Gastrocnemius medialis (tissue), 4 donors: Measurements from ENCODE around the gene COL4A5. TPM values are rescaled to one million over a fixed set of nuclear protein-coding genes. Genes with fewer than 3 reads are reported as not detected.

ENCODE experiments used
- ATAC-seq, 2 donors: fragments of 150-250 bp; one replicate each; pipeline ENCODE4 v1.9.1; 2016
- DNase-seq, 2 donors: peaks; one replicate each; pipeline ENCODE4 v3.0.0-alpha.2; 2019
- H3K27ac ChIP-seq, 4 donors: fragments of 200-600 bp; sonication (generic); 1 replicate in 1 of 4; 2 replicates in 3 of 4; pipeline ENCODE4 v1.5.1; 2016 to 2018; ENCODE audit warnings: mild to moderate bottlenecking in 2 of 4, moderate library complexity in 1 of 4
- H3K27me3 ChIP-seq, 3 donors: fragments of 200-600 bp; sonication (generic) in 2 of 3; 1 replicate in 1 of 3; 2 replicates in 2 of 3; pipeline versions ENCODE4 v1.5.1 to v1.6.0; 2016 to 2019; ENCODE audit warnings: mild to moderate bottlenecking in 1 of 3, moderate library complexity in 1 of 3
- H3K36me3 ChIP-seq, 2 donors: fragments of 200-600 bp; sonication (generic) in 1 of 2; one replicate each; pipeline ENCODE4 v1.5.1; 2017 to 2018
- H3K4me1 ChIP-seq, 2 donors: fragments of 200-600 bp; sonication (generic) in 1 of 2; one replicate each; pipeline ENCODE4 v1.5.1; 2016 to 2017; ENCODE audit warnings: mild to moderate bottlenecking in 2 of 2
- H3K4me3 ChIP-seq, 4 donors: fragments of 200-600 bp; sonication (generic) in 3 of 4; 1 replicate in 1 of 4; 2 replicates in 3 of 4; pipeline ENCODE4 v1.5.1; 2016 to 2019; ENCODE audit warnings: mild to moderate bottlenecking in 2 of 4
- H3K9me3 ChIP-seq, 3 donors: fragments of 200-600 bp; sonication (generic) in 2 of 3; 1 replicate in 1 of 3; 2 replicates in 2 of 3; pipeline ENCODE4 v1.5.1; 2016 to 2019
- CTCF ChIP-seq, 5 experiments: fragments of 450-650 bp in 3 of 5; fragments of 200-600 bp in 2 of 5; sonication (generic) in 2 of 5; IDR thresholded peaks in 4 of 5; conservative IDR thresholded peaks in 1 of 5; 1 replicate in 4 of 5; 2 replicates in 1 of 5; pipeline ENCODE4 v1.5.1; 2016 to 2019; ENCODE audit warnings: antibody characterized with exemption in 5 of 5, mild to moderate bottlenecking in 3 of 5, moderate library complexity in 3 of 5
- POLR2A ChIP-seq, 2 donors: fragments of 450-650 bp; IDR thresholded peaks; one replicate each; pipeline ENCODE4 v1.6.1; 2017; ENCODE audit warnings: antibody characterized with exemption in 2 of 2, mild to moderate bottlenecking in 2 of 2, moderate library complexity in 2 of 2
- in situ Hi-C, 4 donors: fragments of 200-750 bp; cut with MboI; loops; one replicate each; pipeline versions ENCODE4 v1.15.0 to v1.8.0; 2017; ENCODE audit warnings: low sequenced_read_pairs in 4 of 4
- intact Hi-C: fragments of 100-400 bp; cut with DNase I; formaldehyde crosslinking; loops from one replicate; pipeline ENCODE4 v1.15.1; 2023; ENCODE audit warnings: low total_unique reads
- total RNA-seq, 4 donors: library from RNA; depleted of rRNA; stranded (reverse); fragments of >200 nt; gene quantifications; one replicate each; pipeline versions ENCODE4 v1.1.0 to v1.2.3, GENCODE V29; 2016

COL4A5 gene
- total RNA-seq, 4 donors from 2014 or later, result 0.60 to 15.1 (median 4.4) TPM

DNA sequence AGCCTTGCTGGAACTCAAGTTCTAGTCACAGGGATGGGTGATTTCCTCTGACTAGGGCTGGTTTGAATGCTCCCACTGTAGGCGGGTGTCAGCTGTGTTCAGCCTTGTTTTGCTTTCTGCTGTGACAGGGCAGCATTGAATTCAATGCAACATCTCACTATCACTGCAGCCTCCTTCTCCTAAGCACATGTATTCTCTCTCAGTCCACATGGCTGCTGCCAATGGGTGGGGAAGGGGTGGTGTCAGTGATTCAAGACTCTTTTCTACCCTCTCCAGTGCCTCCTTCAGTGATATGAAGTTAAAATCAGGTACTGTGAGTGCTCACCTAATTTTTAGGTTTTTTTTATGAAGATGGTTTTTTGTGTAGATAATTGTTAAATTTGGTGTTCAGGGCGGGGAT lies 46.3 kb downstream of the COL4A5 start:
- DNase-seq (no peak), ATAC-seq (no peak)
- in situ Hi-C loops (no loop called here), intact Hi-C loops (no loop called here)
- no peak overlapping the region for H3K27ac ChIP-seq
- H3K4me1 ChIP-seq, result no peaks in the 10 kb centered on the region
- H3K27me3 ChIP-seq, result no peaks in the 10 kb centered on the region
- no peaks in the 10 kb centered on the region for H3K9me3 ChIP-seq
- TF ChIP-seq POLR2A (IDR thresholded peaks at IDR 0.05) (no peak), CTCF (IDR thresholded peaks at IDR 0.05 in 4 of 5, conservative IDR thresholded peaks at IDR 0.05 in 1 of 5) (no peak)
- H3K4me3 ChIP-seq, result no peak overlapping the region
- H3K36me3 ChIP-seq, result no peaks in the 10 kb centered on the region

- H3K4me3 ChIP-seq, result no peak overlapping the region
- in situ Hi-C loops, result no loop called here
- no peaks in the 10 kb centered on the region for H3K4me1 ChIP-seq
- TF ChIP-seq POLR2A (IDR thresholded peaks at IDR 0.05) (no peak), CTCF (IDR thresholded peaks at IDR 0.05 in 4 of 5, conservative IDR thresholded peaks at IDR 0.05 in 1 of 5) (no peak)
- no peak for ATAC-seq
- intact Hi-C loops, result no loop called here
- no peak overlapping the region for H3K27ac ChIP-seq
- no peaks in the 10 kb centered on the region for H3K27me3 ChIP-seq
- no peaks in the 10 kb centered on the region for H3K36me3 ChIP-seq
- no peaks in the 10 kb centered on the region for H3K9me3 ChIP-seq
- no peak for DNase-seq
Measured at GRCh38 chrX:108494406-108495090, 54.9 kb downstream of the COL4A5 start.

DNA sequence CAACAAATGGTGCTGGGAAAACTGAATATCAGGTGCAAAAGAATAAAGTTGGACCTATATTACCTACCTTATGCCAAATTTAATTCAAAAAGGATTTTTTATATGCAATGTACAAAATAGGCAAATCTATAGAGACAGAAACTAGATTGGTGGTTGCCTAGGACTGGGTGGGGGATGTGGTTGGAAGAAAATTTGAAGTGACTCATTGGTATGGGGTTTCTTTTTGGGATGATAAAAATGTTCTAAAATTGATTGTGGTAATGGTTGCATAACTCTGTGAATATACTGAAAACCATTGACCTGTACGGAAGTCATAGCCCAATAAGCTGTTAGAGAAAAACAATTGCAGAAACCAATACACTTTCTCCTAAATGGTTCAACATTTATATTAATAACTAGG lies 72.1 kb downstream of the COL4A5 start:
- no peaks in the 10 kb centered on the region for H3K36me3 ChIP-seq
- in situ Hi-C loops (no loop called here), intact Hi-C loops (no loop called here)
- H3K4me1 ChIP-seq, result no peaks in the 10 kb centered on the region
- no peaks in the 10 kb centered on the region for H3K9me3 ChIP-seq
- no peak overlapping the region for H3K27ac ChIP-seq
- ATAC-seq, result no peak
- no peak overlapping the region for H3K4me3 ChIP-seq
- no peaks in the 10 kb centered on the region for H3K27me3 ChIP-seq
- TF ChIP-seq POLR2A (IDR thresholded peaks at IDR 0.05) (no peak), CTCF (IDR thresholded peaks at IDR 0.05 in 4 of 5, conservative IDR thresholded peaks at IDR 0.05 in 1 of 5) (no peak)
- no peak for DNase-seq

DNA sequence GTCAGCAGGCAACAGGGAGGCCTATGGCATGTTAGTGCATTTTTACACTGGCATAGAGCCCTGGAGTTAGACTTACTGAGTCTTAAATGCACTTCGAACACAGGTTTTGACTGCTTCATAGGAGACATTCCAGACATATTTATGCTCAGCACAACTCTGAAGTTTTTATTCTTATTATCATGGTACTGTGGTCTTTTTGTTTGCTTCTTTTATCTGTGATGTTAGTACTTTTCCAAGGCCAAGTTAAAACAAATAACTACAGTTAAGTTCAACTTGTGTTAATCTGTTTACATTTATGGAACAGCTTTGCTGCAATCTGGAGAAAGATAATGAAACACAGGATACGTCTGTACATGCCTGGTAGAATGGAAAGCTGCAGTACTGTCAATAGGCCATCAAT lies 76.5 kb downstream of the COL4A5 start:
- Histone ChIP-seq H3K27me3 (no peaks in the 10 kb centered on the region), H3K27ac (no peak overlapping the region), H3K4me1 (no peaks in the 10 kb centered on the region), H3K36me3 (no peaks in the 10 kb centered on the region), H3K9me3 (no peaks in the 10 kb centered on the region), H3K4me3 (no peak overlapping the region)
- intact Hi-C loops, result no loop called here
- DNase-seq (no peak), ATAC-seq (no peak)
- TF ChIP-seq CTCF (IDR thresholded peaks at IDR 0.05 in 4 of 5, conservative IDR thresholded peaks at IDR 0.05 in 1 of 5), result no peak
- no peak for TF ChIP-seq POLR2A (IDR thresholded peaks at IDR 0.05)
- in situ Hi-C loops, result no loop called here

- H3K9me3 ChIP-seq, result no peaks in the 10 kb centered on the region
- TF ChIP-seq POLR2A (IDR thresholded peaks at IDR 0.05) (no peak), CTCF (IDR thresholded peaks at IDR 0.05 in 4 of 5, conservative IDR thresholded peaks at IDR 0.05 in 1 of 5) (no peak)
- no peaks in the 10 kb centered on the region for H3K27me3 ChIP-seq
- in situ Hi-C loops, result loop anchor here in 1 of 4 donors (25.0 kb wide), 1 partner anchor 315 kb away; no protein-coding TSS in a partner anchor
- ATAC-seq (no peak), DNase-seq (no peak)
- intact Hi-C loops, result no loop called here
- H3K4me3 ChIP-seq, result no peak overlapping the region
- H3K4me1 ChIP-seq, result no peaks in the 10 kb centered on the region
- H3K36me3 ChIP-seq, result no peaks in the 10 kb centered on the region
- no peak overlapping the region for H3K27ac ChIP-seq
Measured at GRCh38 chrX:108527724-108528123, 88.1 kb downstream of the COL4A5 start.
